ENCODE data around the gene DFFA.

GRCh38 chr1:10440794-10441193 lies 31.5 kb downstream of the DFFA start:
- TF ChIP-seq CTCF (IDR thresholded peaks at IDR 0.05) = no peak
- TF ChIP-seq EP300 (IDR thresholded peaks at IDR 0.05; ENCODE audit: low read depth) = no peak
